Hepatocyte (in vitro differentiated cells): Measurements from ENCODE around the gene GDPD5. TPM values are rescaled to one million over a fixed set of nuclear protein-coding genes. Genes with fewer than 3 reads are reported as not detected.

Experiments
- DNase-seq: peaks from one replicate; pipeline ENCODE4 v3.0.0-alpha.2; 2016; ENCODE audit warnings: low spot score
- H2AFZ ChIP-seq: fragments of 200-600 bp; sonication (generic); 2 replicates; pipeline ENCODE4 v1.6.0; 2016; ENCODE audit warnings: antibody characterized with exemption, mild to moderate bottlenecking
- H3K27ac ChIP-seq: fragments of 200-600 bp; sonication (generic); 2 replicates; pipeline ENCODE4 v1.5.1; 2016; ENCODE audit warnings: mild to moderate bottlenecking
- H3K27me3 ChIP-seq: fragments of 200-600 bp; sonication (generic); 2 replicates; pipeline ENCODE4 v1.6.1; 2016
- H3K36me3 ChIP-seq: fragments of 200-600 bp; sonication (generic); replicated peaks from 2 replicates; pipeline ENCODE4 v1.5.1; 2016; ENCODE audit warnings: low read depth; ENCODE audit not compliant: insufficient read depth
- H3K4me1 ChIP-seq: fragments of 200-600 bp; sonication (generic); 2 replicates; pipeline ENCODE4 v1.5.1; 2016; ENCODE audit warnings: mild to moderate bottlenecking, moderate library complexity; ENCODE audit not compliant: insufficient read depth
- H3K4me2 ChIP-seq: fragments of 200-600 bp; sonication (generic); 2 replicates; pipeline ENCODE4 v1.6.0; 2016
- H3K4me3 ChIP-seq: fragments of 200-600 bp; sonication (generic); 2 replicates; pipeline ENCODE4 v1.5.1; 2016; ENCODE audit warnings: mild to moderate bottlenecking
- H3K79me2 ChIP-seq: fragments of 200-600 bp; sonication (generic); 2 replicates; pipeline ENCODE4 v1.6.0; 2017; ENCODE audit warnings: mild to moderate bottlenecking
- H3K9me2 ChIP-seq: fragments of 200-600 bp; sonication (generic); replicated peaks from 2 replicates; pipeline ENCODE4 v1.6.0; 2017; ENCODE audit warnings: mild to moderate bottlenecking; ENCODE audit not compliant: insufficient read depth
- H3K9me3 ChIP-seq: fragments of 200-600 bp; sonication (generic); 2 replicates; pipeline ENCODE4 v1.5.1; 2016; ENCODE audit warnings: low read depth, mild to moderate bottlenecking
- H4K20me1 ChIP-seq: fragments of 200-600 bp; sonication (generic); 2 replicates; pipeline ENCODE4 v1.6.0; 2016; ENCODE audit warnings: mild to moderate bottlenecking; ENCODE audit not compliant: insufficient read depth, poor library complexity, severe bottlenecking
- CTCF ChIP-seq: fragments of 200-600 bp; sonication (generic); IDR thresholded peaks from 2 replicates; pipeline ENCODE4 v1.5.1; 2016; ENCODE audit warnings: antibody characterized with exemption, mild to moderate bottlenecking; ENCODE audit not compliant: poor library complexity
- EZH2 ChIP-seq: fragments of 200-600 bp; sonication (generic); IDR thresholded peaks from 2 replicates; pipeline ENCODE4 v1.6.1; 2016; ENCODE audit warnings: antibody characterized with exemption, mild to moderate bottlenecking, borderline replicate concordance
- EZH2phosphoT487 ChIP-seq: fragments of 200-600 bp; sonication (generic); IDR thresholded peaks from one replicate; pipeline ENCODE4 v1.6.1; 2018; ENCODE audit warnings: antibody characterized with exemption, mild to moderate bottlenecking, low read depth, moderate library complexity; ENCODE audit not compliant: unreplicated experiment, severe bottlenecking
- WGBS: methylation state at CpG from one replicate; pipeline ENCODE4 v1.1.6; 2016; ENCODE audit warnings: low lambda C conversion rate; ENCODE audit errors: missing lambda C conversion rate; 5-methylcytosine and 5-hydroxymethylcytosine counted together
- polyA plus RNA-seq: library from polyadenylated mRNA; unstranded; fragments of >200 nt; fragmentation: Nextera tagmentation; extraction: Ambion mirVana; gene quantifications from 2 replicates; pipeline ENCODE4 v1.2.1, GENCODE V29; 2016
- total RNA-seq: library from RNA; depleted of rRNA; stranded (reverse); fragments of >200 nt; gene quantifications from 2 replicates; pipeline ENCODE4 v1.2.3, GENCODE V29; 2014

GDPD5 gene
- total and polyA plus RNA-seq, 2 experiments from 2014 or later, result 5.2 to 8.9 TPM

GRCh38 chr11:75461151-75461550 lies 64.6 kb downstream of the GDPD5 start:
- 92% methylated on average over 6 of the region's 6 CpGs for WGBS
- H3K4me2 ChIP-seq, result no peak overlapping the region
- no peaks in the 10 kb centered on the region for H4K20me1 ChIP-seq
- no peaks in the 10 kb centered on the region for H3K9me3 ChIP-seq
- H3K79me2 ChIP-seq, result no peaks in the 10 kb centered on the region
- peaks cover 4% of the 10 kb centered on the region for H3K4me1 ChIP-seq
- no peaks in the 10 kb centered on the region for H3K27me3 ChIP-seq
- no peak for TF ChIP-seq EZH2phosphoT487
- TF ChIP-seq EZH2, result no peak
- H3K4me3 ChIP-seq, result no peak overlapping the region
- H3K36me3 ChIP-seq, result no peaks in the 10 kb centered on the region
- H3K27ac ChIP-seq, result no peak overlapping the region
- no peaks in the 10 kb centered on the region for H3K9me2 ChIP-seq
- DNase-seq, result no peak
- no peak overlapping the region for H2AFZ ChIP-seq

GRCh38 chr11:75456596-75457183 lies 69.1 kb downstream of the GDPD5 start:
- no peaks in the 10 kb centered on the region for H3K27me3 ChIP-seq
- no peaks in the 10 kb centered on the region for H3K4me1 ChIP-seq
- H3K4me3 ChIP-seq, result no peak overlapping the region
- H3K27ac ChIP-seq, result no peak overlapping the region
- H3K36me3 ChIP-seq, result no peaks in the 10 kb centered on the region
- no peak overlapping the region for H2AFZ ChIP-seq
- no peak for DNase-seq
- H3K4me2 ChIP-seq, result no peak overlapping the region
- TF ChIP-seq CTCF (no peak), EZH2 (no peak), EZH2phosphoT487 (no peak)
- no peaks in the 10 kb centered on the region for H3K9me2 ChIP-seq
- no peaks in the 10 kb centered on the region for H3K9me3 ChIP-seq
- 91% methylated on average over 14 of the region's 14 CpGs for WGBS
- no peaks in the 10 kb centered on the region for H3K79me2 ChIP-seq
- H4K20me1 ChIP-seq, result no peaks in the 10 kb centered on the region

- no peaks in the 10 kb centered on the region for H3K27me3 ChIP-seq
- WGBS, result 88% methylated on average over 5 of the region's 5 CpGs
- TF ChIP-seq EZH2phosphoT487, result no peak
- no peak for TF ChIP-seq CTCF
- no peak for TF ChIP-seq EZH2
Measured at GRCh38 chr11:75454987-75455386, 70.8 kb downstream of the GDPD5 start.

GRCh38 chr11:75453916-75454655 lies 71.7 kb downstream of the GDPD5 start:
- Histone ChIP-seq H3K4me1 (no peaks in the 10 kb centered on the region), H3K36me3 (no peaks in the 10 kb centered on the region), H3K4me2 (no peak overlapping the region), H3K79me2 (no peaks in the 10 kb centered on the region), H3K9me2 (no peaks in the 10 kb centered on the region), H3K9me3 (no peaks in the 10 kb centered on the region), H3K4me3 (no peak overlapping the region), H3K27me3 (no peaks in the 10 kb centered on the region), H4K20me1 (no peaks in the 10 kb centered on the region), H3K27ac (no peak overlapping the region), H2AFZ (no peak overlapping the region)
- WGBS, result 78% methylated on average over 9 of the region's 9 CpGs
- TF ChIP-seq CTCF, result no peak
- no peak for TF ChIP-seq EZH2
- no peak for TF ChIP-seq EZH2phosphoT487
- DNase-seq, result no peak

More at GRCh38 chr11:75454987-75455386, 70.8 kb downstream of the GDPD5 start:
- Histone ChIP-seq H3K9me3 (no peaks in the 10 kb centered on the region), H3K4me2 (no peak overlapping the region), H3K4me3 (no peak overlapping the region), H3K27ac (no peak overlapping the region), H2AFZ (no peak overlapping the region), H3K4me1 (no peaks in the 10 kb centered on the region), H3K79me2 (no peaks in the 10 kb centered on the region), H4K20me1 (no peaks in the 10 kb centered on the region), H3K9me2 (no peaks in the 10 kb centered on the region), H3K36me3 (no peaks in the 10 kb centered on the region)
- DNase-seq, result no peak
